Activated CD8-positive, alpha-beta T cell treated with anti-CD3 and anti-CD28 coated beads, Interleukin-2, amount 10 ng/mL, durations not matched to agents 7 days and 5 days (primary cell): ENCODE measurements around the gene UNC80. TPM values are rescaled to one million over a fixed set of nuclear protein-coding genes. Genes with fewer than 3 reads are reported as not detected.

Source experiments
- ATAC-seq: fragments of 150-1000 bp; cut with Tn5 transposase; one replicate; pipeline ENCODE4 v1.10.0; 2021; ENCODE audit warnings: moderate library complexity
- CTCF ChIA-PET: fragments of 350-600 bp; sonication (Branson Sonifier 250); formaldehyde crosslinking; loops from one replicate; lab custom pipeline; 2021; ENCODE audit warnings: antibody characterized with exemption; lab: Charles Lee
- POLR2A ChIA-PET: fragments of 350-600 bp; sonication (Branson Sonifier 250); formaldehyde crosslinking; loops from one replicate; lab custom pipeline; 2021; ENCODE audit warnings: antibody characterized with exemption; lab: Charles Lee
- DNase-seq: peaks from one replicate; pipeline ENCODE4 v3.0.0-alpha.2; 2020
- H3K27ac Mint-ChIP-seq: one replicate; pipeline ENCODE4 v1.8.0; 2021; ENCODE audit warnings: mild to moderate bottlenecking, mixed read lengths
- H3K27me3 Mint-ChIP-seq: one replicate; pipeline ENCODE4 v1.8.0; 2021; ENCODE audit warnings: low read depth, mixed read lengths
- H3K36me3 Mint-ChIP-seq: one replicate; pipeline ENCODE4 v1.8.0; 2021; ENCODE audit warnings: low read depth, mixed read lengths
- H3K4me1 Mint-ChIP-seq: one replicate; pipeline ENCODE4 v1.8.0; 2021; ENCODE audit warnings: low read depth, mixed read lengths
- H3K4me3 Mint-ChIP-seq: one replicate; pipeline ENCODE4 v1.8.0; 2021; ENCODE audit warnings: mild to moderate bottlenecking, mixed read lengths
- H3K9me3 Mint-ChIP-seq: one replicate; pipeline ENCODE4 v1.8.0; 2022; ENCODE audit warnings: mixed read lengths; ENCODE audit not compliant: insufficient read depth
- total RNA-seq, 2 experiments: library from RNA; stranded (reverse); gene quantifications; one replicate each; pipeline ENCODE4 v1.2.3, GENCODE V29; 2021

The UNC80 gene
- total RNA-seq, 2 experiments from 2014 or later = not detected

DNA sequence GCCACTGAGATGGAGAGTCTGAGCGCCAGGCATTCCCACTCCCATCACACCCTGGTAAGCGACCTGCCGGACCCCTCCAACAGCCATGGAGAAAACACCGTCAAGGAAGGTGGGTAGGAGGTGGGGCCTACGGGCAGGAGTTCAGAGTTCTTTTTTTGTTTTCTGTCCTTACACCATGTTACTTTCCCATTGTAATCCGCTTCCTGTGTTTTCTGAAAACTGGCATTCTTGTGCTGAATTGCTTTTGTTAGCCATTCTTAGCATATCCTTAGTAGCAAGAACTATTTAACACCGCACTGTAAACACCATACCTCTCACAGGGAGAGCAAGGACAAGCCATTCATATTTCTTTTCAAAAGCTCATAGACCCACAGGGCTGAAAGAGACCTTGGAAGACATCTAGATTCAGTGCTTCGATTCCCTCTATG, 46.2 kb downstream of the UNC80 start:
- no peaks in the 10 kb centered on the region for H3K4me1 Mint-ChIP-seq
- no peaks in the 10 kb centered on the region for H3K27me3 Mint-ChIP-seq
- DNase-seq = no peak
- H3K36me3 Mint-ChIP-seq = no peaks in the 10 kb centered on the region
- ChIA-PET CTCF (no interaction called here), POLR2A (no interaction called here)
- no peak for ATAC-seq
- H3K27ac Mint-ChIP-seq = no peak overlapping the region
- H3K4me3 Mint-ChIP-seq = no peak overlapping the region
- no peaks in the 10 kb centered on the region for H3K9me3 Mint-ChIP-seq

DNA sequence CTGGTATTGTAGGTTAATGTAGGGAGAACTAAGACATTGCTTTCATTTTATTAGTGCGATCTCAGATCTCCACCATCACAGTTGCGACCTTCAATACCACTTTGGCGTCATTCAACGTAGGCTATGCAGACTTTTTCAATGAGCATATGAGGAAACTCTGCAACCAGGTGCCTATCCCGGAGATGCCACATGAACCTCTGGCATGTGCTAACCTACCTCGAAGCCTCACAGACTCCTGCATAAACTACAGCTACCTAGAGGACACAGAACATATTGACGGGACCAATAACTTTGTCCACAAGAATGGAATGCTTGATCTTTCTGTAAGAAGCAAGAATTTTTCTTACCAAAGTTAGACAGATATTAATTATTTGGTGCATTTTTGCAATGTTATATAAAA, 47.3 kb downstream of the UNC80 start:
- CTCF ChIA-PET = no interaction called here
- ATAC-seq = no peak
- no peak overlapping the region for H3K4me3 Mint-ChIP-seq

DNA sequence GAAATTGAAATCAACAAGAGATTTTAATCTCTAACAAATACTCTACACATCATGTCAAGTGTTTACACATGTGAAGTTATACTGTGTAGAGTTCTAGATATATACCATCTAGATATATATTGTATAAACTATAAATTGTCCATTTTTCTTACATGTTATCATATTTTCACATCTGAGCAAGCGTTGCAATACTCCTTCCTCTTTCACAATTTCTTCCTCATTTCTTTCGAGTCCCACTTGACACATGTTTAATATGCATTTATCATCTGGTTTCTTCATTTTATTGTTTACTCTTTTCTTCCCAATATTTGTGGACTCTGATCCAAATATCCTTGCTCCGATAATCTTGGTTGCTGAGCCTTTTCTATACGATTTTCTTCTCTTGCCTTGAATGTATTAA, 50.2 kb downstream of the UNC80 start:
- ChIA-PET POLR2A (no interaction called here), CTCF (no interaction called here)
- Mint-ChIP-seq H3K4me3 (no peak overlapping the region), H3K27me3 (no peaks in the 10 kb centered on the region), H3K36me3 (no peaks in the 10 kb centered on the region), H3K27ac (no peak overlapping the region), H3K4me1 (no peaks in the 10 kb centered on the region), H3K9me3 (no peaks in the 10 kb centered on the region)
- ATAC-seq = no peak
- DNase-seq = no peak

More for the DNA sequence above, 47.3 kb downstream of the UNC80 start:
- no peaks in the 10 kb centered on the region for H3K27me3 Mint-ChIP-seq
- H3K27ac Mint-ChIP-seq = no peak overlapping the region
- H3K36me3 Mint-ChIP-seq = no peaks in the 10 kb centered on the region
- DNase-seq = no peak
- no peaks in the 10 kb centered on the region for H3K4me1 Mint-ChIP-seq
- POLR2A ChIA-PET = no interaction called here
- no peaks in the 10 kb centered on the region for H3K9me3 Mint-ChIP-seq

DNA sequence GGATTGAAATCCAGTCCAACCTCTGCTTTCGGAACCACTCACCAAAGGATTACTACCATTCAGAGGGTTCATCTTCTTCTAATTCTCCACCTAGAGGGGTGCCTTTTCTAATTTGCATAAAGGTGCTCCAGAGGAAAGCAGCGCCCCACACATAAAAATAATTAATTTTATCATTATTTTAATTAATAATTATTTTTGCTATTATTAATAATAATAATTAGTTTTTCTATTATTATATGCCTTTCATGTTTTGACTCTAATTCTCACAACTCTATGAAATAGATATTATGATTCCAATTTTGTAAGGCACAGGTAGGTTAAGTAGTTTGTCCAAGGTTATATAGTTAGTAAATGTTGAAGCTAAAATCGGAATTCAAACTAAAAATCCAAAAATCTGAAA, 51.9 kb downstream of the UNC80 start:
- POLR2A ChIA-PET = no interaction called here
- ATAC-seq = no peak
- CTCF ChIA-PET = no interaction called here

DNA sequence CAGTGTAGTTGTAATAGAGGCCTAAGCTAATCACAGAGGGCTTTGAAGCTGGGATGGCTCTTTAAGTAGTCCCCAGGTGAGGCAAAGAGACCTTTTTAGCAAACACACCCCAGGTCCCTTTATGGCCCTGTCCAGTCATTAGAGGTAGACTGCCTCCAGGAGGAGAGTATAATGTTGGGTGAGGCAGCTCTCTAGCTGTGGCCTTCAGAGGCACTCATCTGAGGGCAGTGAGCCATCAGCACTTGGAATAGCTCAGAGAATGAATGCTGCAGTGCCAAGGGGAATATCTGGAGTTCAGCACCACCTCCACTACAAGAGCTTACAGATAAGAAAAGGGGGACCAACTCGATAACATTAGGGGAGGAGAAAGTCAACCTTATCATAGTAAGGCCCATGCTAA, 52.8 kb downstream of the UNC80 start:
- no peak overlapping the region for H3K27ac Mint-ChIP-seq
- ATAC-seq = no peak
- CTCF ChIA-PET = no interaction called here

More for the DNA sequence above, 51.9 kb downstream of the UNC80 start:
- DNase-seq = no peak
- Mint-ChIP-seq H3K27me3 (no peaks in the 10 kb centered on the region), H3K4me1 (no peaks in the 10 kb centered on the region), H3K27ac (no peak overlapping the region), H3K9me3 (no peaks in the 10 kb centered on the region), H3K4me3 (no peak overlapping the region), H3K36me3 (no peaks in the 10 kb centered on the region)

DNA sequence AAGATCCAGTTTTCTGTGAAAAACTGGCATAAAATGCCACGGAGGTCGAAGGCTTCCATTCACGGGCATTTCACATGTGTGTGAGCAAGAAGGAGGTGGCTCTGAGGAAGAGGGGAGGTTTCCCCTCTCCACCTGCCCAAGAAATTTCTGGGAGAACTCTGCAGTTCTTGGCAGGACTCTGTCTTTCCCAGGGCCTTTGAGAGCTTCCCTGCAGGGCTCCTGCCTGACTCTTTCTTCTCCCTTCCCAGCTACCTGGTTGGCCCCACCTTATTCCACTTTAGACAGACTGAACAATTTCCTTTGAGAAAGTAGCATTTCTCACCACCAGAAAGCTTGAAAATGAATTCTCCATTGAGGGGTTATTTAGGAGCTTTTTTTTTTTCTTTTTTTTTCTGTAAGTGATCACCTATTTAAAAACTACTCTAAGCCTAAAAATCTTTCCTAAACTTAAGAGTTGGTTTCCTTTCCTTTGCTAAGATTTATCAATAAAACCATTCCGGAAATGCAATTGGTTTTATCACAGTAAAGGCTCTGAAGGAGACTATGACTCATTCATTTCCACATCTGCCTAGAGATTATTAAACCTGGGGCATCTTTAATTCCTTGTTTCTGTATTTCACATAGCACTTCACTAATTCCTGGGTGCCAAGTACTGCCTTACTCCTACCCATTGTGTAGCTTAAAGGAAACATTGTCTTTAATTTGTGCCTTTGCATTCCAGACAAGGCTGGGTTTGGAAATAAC, 59.3 kb downstream of the UNC80 start:
- no peak overlapping the region for H3K27ac Mint-ChIP-seq
- no peaks in the 10 kb centered on the region for H3K4me1 Mint-ChIP-seq
- ChIA-PET POLR2A (no interaction called here), CTCF (no interaction called here)
- no peak for ATAC-seq
- H3K27me3 Mint-ChIP-seq = no peaks in the 10 kb centered on the region
- no peak overlapping the region for H3K4me3 Mint-ChIP-seq
- DNase-seq = no peak
- no peaks in the 10 kb centered on the region for H3K9me3 Mint-ChIP-seq
- H3K36me3 Mint-ChIP-seq = no peaks in the 10 kb centered on the region

More for the DNA sequence above, 52.8 kb downstream of the UNC80 start:
- Mint-ChIP-seq H3K4me3 (no peak overlapping the region), H3K4me1 (no peaks in the 10 kb centered on the region), H3K36me3 (no peaks in the 10 kb centered on the region), H3K9me3 (no peaks in the 10 kb centered on the region), H3K27me3 (no peaks in the 10 kb centered on the region)
- POLR2A ChIA-PET = no interaction called here
- DNase-seq = no peak

DNA sequence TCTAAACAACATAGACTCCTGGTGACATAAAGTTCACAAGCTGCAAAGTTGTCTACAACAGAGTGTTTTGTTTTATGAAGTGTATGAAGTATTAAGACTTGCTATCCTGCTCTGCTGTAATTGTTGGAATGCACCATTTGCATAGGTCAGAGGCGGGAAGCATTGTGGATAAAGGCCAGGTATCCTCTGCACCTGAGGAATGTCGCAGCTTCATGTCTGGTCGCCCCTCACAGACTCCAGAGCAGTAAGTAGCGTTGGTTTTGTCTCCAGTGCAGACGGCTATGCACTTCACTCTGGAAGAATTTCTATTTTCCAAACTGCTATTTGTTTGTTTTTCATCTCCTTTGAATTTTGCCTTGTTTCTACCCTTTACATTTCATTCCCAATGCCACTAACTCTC, 63.1 kb downstream of the UNC80 start:
- H3K27ac Mint-ChIP-seq = no peak overlapping the region
- ChIA-PET POLR2A (no interaction called here), CTCF (no interaction called here)
- H3K27me3 Mint-ChIP-seq = no peaks in the 10 kb centered on the region
- ATAC-seq (no peak), DNase-seq (no peak)
- H3K4me1 Mint-ChIP-seq = no peaks in the 10 kb centered on the region
- no peak overlapping the region for H3K4me3 Mint-ChIP-seq
- no peaks in the 10 kb centered on the region for H3K36me3 Mint-ChIP-seq
- H3K9me3 Mint-ChIP-seq = no peaks in the 10 kb centered on the region

DNA sequence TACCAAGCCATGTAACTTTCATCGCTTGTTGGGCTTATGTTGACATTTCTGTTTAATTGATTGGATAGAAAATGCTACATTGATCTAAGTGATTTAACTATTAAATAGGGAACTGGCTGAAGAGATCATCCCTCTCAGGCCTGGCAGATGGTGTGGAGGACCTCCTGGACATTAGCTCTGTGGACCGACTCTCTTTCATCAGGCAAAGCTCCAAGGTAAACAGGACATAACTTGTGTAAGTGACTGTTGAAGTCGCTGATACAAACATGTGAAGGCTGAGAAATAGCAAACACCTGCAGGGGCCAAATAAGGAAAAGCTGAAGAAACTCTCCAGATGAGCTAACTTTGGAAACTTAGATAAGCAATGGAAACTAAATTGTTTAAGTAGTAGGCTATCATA, 68.8 kb downstream of the UNC80 start:
- Mint-ChIP-seq H3K27ac (no peak overlapping the region), H3K4me1 (no peaks in the 10 kb centered on the region), H3K9me3 (no peaks in the 10 kb centered on the region), H3K4me3 (no peak overlapping the region), H3K36me3 (no peaks in the 10 kb centered on the region), H3K27me3 (no peaks in the 10 kb centered on the region)
- ChIA-PET CTCF (no interaction called here), POLR2A (no interaction called here)
- ATAC-seq (no peak), DNase-seq (no peak)

DNA sequence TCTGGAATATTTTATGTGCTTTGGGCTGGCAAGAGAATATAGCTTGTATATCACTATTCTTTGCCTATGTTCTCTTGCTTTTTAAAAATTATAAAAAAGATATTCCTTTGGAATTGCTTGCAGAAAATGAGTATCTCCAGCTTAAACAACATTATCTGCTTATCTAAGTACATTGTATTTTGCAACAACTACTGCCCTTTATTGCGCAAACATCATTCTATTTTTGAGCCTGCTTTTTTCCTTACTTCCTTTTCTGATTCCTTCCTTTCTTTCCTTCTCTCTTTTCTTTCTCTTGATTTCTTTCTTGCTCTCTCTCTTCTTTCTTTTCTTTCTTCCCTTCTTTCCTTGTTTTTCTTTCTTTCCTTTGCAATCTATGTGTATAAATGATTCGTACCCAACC, 74.0 kb downstream of the UNC80 start:
- Mint-ChIP-seq H3K4me1 (no peaks in the 10 kb centered on the region), H3K36me3 (no peaks in the 10 kb centered on the region), H3K9me3 (no peaks in the 10 kb centered on the region), H3K27me3 (no peaks in the 10 kb centered on the region), H3K4me3 (no peak overlapping the region), H3K27ac (no peak overlapping the region)
- ATAC-seq (no peak), DNase-seq (no peak)
- ChIA-PET POLR2A (no interaction called here), CTCF (no interaction called here)

DNA sequence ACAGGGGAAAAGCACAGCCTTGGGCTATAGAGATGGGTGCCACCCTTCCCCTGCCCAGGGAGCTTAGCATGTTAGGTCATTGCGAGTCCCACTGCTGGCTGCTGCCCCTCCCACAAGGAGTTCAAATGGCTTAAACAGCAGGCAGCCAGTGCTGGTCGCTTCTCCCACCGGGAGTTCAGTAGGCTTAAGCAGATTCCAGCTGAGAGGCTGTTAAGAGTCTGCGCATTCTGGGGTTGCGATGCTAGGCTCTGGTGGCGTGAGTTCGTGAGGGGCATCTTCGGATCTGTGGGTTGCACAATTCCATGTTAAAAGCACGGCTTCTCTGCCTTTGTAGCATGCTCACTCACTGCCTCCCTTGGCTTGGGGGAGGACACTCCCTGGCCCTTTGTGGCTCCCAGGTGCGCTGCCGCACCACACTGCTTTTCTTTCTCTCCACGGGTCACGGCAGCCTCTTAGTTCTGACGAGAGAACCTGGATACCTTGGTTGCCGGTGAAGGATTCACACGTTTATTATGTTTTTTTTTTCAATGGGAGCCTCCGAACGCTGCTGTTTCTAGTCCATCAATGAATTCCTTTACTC, 93.2 kb downstream of the UNC80 start:
- ChIA-PET POLR2A (no interaction called here), CTCF (no interaction called here)
- H3K27ac Mint-ChIP-seq = no peak overlapping the region
- no peak overlapping the region for H3K4me3 Mint-ChIP-seq
- H3K9me3 Mint-ChIP-seq = no peaks in the 10 kb centered on the region
- no peaks in the 10 kb centered on the region for H3K27me3 Mint-ChIP-seq
- no peaks in the 10 kb centered on the region for H3K36me3 Mint-ChIP-seq
- no peaks in the 10 kb centered on the region for H3K4me1 Mint-ChIP-seq
- DNase-seq = no peak
- ATAC-seq = no peak

DNA sequence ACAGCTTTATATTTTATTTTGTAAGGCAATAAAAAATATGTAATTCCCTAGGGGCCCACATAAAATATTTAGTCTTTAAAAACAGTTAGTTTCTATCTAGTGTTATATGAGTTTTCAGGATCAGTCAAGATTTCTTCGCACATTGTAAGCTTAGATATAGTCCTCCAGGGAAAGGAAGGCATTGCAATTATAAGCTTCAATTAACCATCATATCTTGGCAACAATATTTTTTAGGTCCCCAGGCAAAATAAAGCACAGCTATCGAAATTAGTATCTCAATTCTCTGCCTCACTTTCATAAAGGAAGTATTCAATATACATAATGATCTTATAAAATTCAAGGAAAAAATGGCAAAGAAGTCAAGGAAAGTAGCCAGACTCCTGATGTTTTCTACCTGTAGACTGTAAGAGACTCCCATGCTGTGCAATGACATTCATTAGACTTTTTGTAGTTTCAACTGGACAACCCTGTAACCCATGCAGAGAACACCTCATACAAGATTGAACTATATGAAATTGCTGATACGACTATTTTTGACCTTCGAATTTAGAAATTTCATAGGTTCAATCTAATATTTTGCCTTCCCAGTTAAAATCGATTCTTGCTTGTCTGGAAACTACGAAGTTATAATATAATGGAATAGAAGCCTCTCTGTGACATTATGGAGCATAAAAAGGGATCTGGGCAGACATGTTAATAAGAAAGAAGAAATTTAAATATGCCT, 96.8 kb downstream of the UNC80 start:
- Mint-ChIP-seq H3K27ac (no peak overlapping the region), H3K27me3 (no peaks in the 10 kb centered on the region), H3K4me1 (no peaks in the 10 kb centered on the region), H3K36me3 (no peaks in the 10 kb centered on the region), H3K9me3 (no peaks in the 10 kb centered on the region), H3K4me3 (no peak overlapping the region)
- ATAC-seq = no peak
- ChIA-PET CTCF (no interaction called here), POLR2A (no interaction called here)
- no peak for DNase-seq

DNA sequence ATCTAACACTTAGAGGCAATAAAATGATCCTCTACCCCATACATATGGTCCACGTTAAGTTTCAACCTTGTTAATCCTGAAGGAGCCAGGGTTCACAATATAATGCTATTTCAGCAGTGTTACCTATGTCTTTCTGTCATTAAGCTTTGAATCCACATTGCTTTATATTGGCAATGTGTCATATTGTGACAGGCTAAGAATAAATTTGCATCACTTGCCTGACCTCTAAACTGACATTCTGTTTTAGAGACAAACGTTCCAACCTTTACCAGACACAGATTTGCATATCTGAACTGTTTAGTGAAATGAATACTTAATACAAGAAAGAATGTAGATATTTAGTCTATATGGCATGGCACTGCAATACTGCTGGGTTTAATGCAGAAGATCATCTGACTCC, 98.4 kb downstream of the UNC80 start:
- H3K9me3 Mint-ChIP-seq = no peaks in the 10 kb centered on the region
- H3K4me3 Mint-ChIP-seq = no peak overlapping the region
- H3K36me3 Mint-ChIP-seq = no peaks in the 10 kb centered on the region
- DNase-seq (no peak), ATAC-seq (no peak)
- POLR2A ChIA-PET = no interaction called here
- no peaks in the 10 kb centered on the region for H3K27me3 Mint-ChIP-seq
- CTCF ChIA-PET = no interaction called here
- H3K4me1 Mint-ChIP-seq = no peaks in the 10 kb centered on the region
- H3K27ac Mint-ChIP-seq = no peak overlapping the region
